Right lobe of liver (tissue), 4 donors: ENCODE results near the gene TEX44.

ENCODE experiments used
- POLR2A ChIP-seq: fragments of 450-650 bp; IDR thresholded peaks from one replicate; pipeline ENCODE4 v1.6.1; 2017; ENCODE audit warnings: antibody characterized with exemption, mild to moderate bottlenecking
- TF ChIP-seq, protein P1 (sequence below), 4 donors: fragments of 200-600 bp in 3 of 4; fragments of 450-650 bp in 1 of 4; IDR thresholded peaks; one replicate each; pipeline versions ENCODE4 v1.5.1 to v1.8.0; 2016 to 2022; ENCODE audit warnings: antibody characterized with exemption in 4 of 4, mild to moderate bottlenecking in 2 of 4
- donor health status: DM: no; HTN: no; CAD: no.
- donor health status: DM: no; HTN: no; CAD: no.
- donor health status: DM: no; HTN: yes; CAD: no.

DNA sequence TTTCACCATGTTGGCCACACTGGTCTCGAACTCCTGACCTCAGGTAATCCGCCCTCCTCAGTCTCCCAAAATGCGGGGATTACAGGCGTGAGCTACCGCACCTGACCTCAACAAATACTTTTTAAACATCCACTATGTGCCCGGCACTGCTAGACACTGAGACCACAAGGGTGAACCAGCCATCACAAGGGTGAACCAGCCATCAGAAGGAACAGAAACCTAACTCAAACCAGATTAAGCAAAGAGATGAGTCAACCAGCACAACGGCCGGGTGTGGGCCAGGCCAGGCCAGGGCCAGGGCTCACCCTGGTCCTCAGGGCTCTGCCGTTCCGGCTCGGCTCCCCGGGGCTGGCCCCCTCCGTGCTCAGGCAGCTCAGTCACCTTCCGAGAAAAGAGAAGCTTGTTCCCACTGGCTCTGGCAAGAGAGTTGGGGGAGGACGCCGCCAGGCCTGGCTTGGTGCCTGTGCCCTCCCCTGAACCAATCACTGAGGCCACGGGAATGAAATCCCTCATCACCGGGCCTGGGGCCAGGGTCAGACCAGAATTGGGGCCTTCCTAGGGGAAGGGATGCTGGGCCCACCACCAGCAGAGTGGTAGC is 4.4 kb downstream of the TEX44 start:
- TF ChIP-seq, protein P1, sequence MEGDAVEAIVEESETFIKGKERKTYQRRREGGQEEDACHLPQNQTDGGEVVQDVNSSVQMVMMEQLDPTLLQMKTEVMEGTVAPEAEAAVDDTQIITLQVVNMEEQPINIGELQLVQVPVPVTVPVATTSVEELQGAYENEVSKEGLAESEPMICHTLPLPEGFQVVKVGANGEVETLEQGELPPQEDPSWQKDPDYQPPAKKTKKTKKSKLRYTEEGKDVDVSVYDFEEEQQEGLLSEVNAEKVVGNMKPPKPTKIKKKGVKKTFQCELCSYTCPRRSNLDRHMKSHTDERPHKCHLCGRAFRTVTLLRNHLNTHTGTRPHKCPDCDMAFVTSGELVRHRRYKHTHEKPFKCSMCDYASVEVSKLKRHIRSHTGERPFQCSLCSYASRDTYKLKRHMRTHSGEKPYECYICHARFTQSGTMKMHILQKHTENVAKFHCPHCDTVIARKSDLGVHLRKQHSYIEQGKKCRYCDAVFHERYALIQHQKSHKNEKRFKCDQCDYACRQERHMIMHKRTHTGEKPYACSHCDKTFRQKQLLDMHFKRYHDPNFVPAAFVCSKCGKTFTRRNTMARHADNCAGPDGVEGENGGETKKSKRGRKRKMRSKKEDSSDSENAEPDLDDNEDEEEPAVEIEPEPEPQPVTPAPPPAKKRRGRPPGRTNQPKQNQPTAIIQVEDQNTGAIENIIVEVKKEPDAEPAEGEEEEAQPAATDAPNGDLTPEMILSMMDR (IDR thresholded peaks at IDR 0.05): no peak
- no peak for TF ChIP-seq POLR2A
